SK-N-SH (cell line): ENCODE data around the gene IL1RAP. TPM values are rescaled to one million over a fixed set of nuclear protein-coding genes. Genes with fewer than 3 reads are reported as not detected.

Experiments
- CTCF ChIA-PET: fragments of 300-600, 350-600 bp; formaldehyde crosslinking; extraction: SDS; loops from one replicate; lab custom pipeline; 2021; lab: Yijun Ruan, JAX
- POLR2A ChIA-PET: fragments of 350-600 bp; sonication (Branson Sonifier 250); formaldehyde crosslinking; extraction: SDS; loops from one replicate; lab custom pipeline; 2020; ENCODE audit warnings: antibody characterized with exemption, inconsistent platforms; lab: Yijun Ruan, JAX
- DNase-seq: peaks from one replicate; pipeline ENCODE4 v3.0.0; 2012
- H2AFZ ChIP-seq: fragments of 200-600 bp; sonication (generic); 2 replicates; pipeline ENCODE4 v1.8.1; 2016; ENCODE audit warnings: antibody characterized with exemption, mild to moderate bottlenecking, low read depth
- H3F3A ChIP-seq: fragments of 200-600 bp; sonication (generic); replicated peaks from 2 replicates; pipeline ENCODE3; 2016; ENCODE audit warnings: antibody characterized with exemption, mild to moderate bottlenecking; ENCODE audit not compliant: insufficient read depth
- H3K27ac ChIP-seq, 2 experiments: fragments of 200-500 bp in 1 of 2; fragments of 200-600 bp in 1 of 2; sonication (Bioruptor generic) in 1 of 2; sonication (generic), shearing (Covaris generic) in 1 of 2; 2 replicates each; pipeline versions ENCODE4 v1.5.1 to v1.6.1; 2014 to 2016; ENCODE audit warnings: low read depth in 2 of 2, inconsistent platforms in 1 of 2, low read length in 1 of 2, mild to moderate bottlenecking in 1 of 2, mixed read lengths in 1 of 2
- H3K27me3 ChIP-seq: fragments of 200-600 bp; sonication (generic), shearing (Covaris generic); 2 replicates; pipeline ENCODE4 v1.6.1; 2016; ENCODE audit warnings: mixed run types; ENCODE audit not compliant: insufficient read depth
- H3K36me3 ChIP-seq, 2 experiments: fragments of 200-500 bp in 1 of 2; fragments of 200-600 bp in 1 of 2; sonication (Bioruptor generic) in 1 of 2; sonication (generic) in 1 of 2; replicated peaks in 1 of 2; 2 replicates each; pipeline versions ENCODE3 to v1.5.1; 2014 to 2016; ENCODE audit warnings: low read length in 1 of 2, mild to moderate bottlenecking in 1 of 2; ENCODE audit not compliant: insufficient read depth in 2 of 2, control insufficient read depth in 1 of 2
- H3K4me1 ChIP-seq, 2 experiments: fragments of 200-500 bp in 1 of 2; fragments of 200-600 bp in 1 of 2; sonication (Bioruptor generic) in 1 of 2; sonication (generic), shearing (Covaris generic) in 1 of 2; 2 replicates each; pipeline versions ENCODE4 v1.5.1 to v1.6.1; 2014 to 2016; ENCODE audit warnings: low read depth in 1 of 2, low read length in 1 of 2, mixed run types in 1 of 2; ENCODE audit not compliant: insufficient read depth in 2 of 2, control insufficient read depth in 1 of 2
- H3K4me2 ChIP-seq: fragments of 200-600 bp; sonication (generic), shearing (Covaris generic); 2 replicates; pipeline ENCODE4 v1.6.1; 2017; ENCODE audit warnings: mixed run types
- H3K4me3 ChIP-seq, 2 experiments: fragments of 200-500 bp in 1 of 2; fragments of 200-600 bp in 1 of 2; sonication (Bioruptor generic) in 1 of 2; sonication (generic), shearing (Covaris generic) in 1 of 2; 2 replicates each; pipeline versions ENCODE4 v1.5.1 to v1.8.1; 2014 to 2016; ENCODE audit warnings: low read depth in 2 of 2, inconsistent platforms in 1 of 2, low read length in 1 of 2, mild to moderate bottlenecking in 1 of 2, mixed read lengths in 1 of 2, moderate library complexity in 1 of 2
- H3K79me2 ChIP-seq: fragments of 200-600 bp; sonication (generic); 2 replicates; pipeline ENCODE4 v1.8.1; 2017; ENCODE audit warnings: mild to moderate bottlenecking; ENCODE audit not compliant: insufficient read depth
- H3K9ac ChIP-seq: fragments of 200-600 bp; sonication (generic); 2 replicates; pipeline ENCODE4 v1.6.1; 2017; ENCODE audit warnings: mixed run types
- H3K9me2 ChIP-seq: fragments of 200-600 bp; sonication (generic); 2 replicates; pipeline ENCODE4 v1.6.1; 2017; ENCODE audit warnings: mixed run types
- H3K9me3 ChIP-seq: fragments of 200-600 bp; sonication (generic); 2 replicates; pipeline ENCODE4 v1.6.1; 2017; ENCODE audit warnings: mixed run types, mild to moderate bottlenecking, moderate library complexity
- H4K20me1 ChIP-seq: fragments of 200-600 bp; sonication (generic); 2 replicates; pipeline ENCODE4 v1.6.1; 2017; ENCODE audit warnings: mild to moderate bottlenecking, mixed run types; ENCODE audit not compliant: insufficient read depth
- CHD2 ChIP-seq: fragments of 150-350 bp; IDR thresholded peaks from 2 replicates; pipeline ENCODE4 v1.6.1; 2018; ENCODE audit warnings: low read length; ENCODE audit not compliant: partially characterized antibody
- ELF1 ChIP-seq: IDR thresholded peaks from 2 replicates; pipeline ENCODE4 v1.4.0; 2012
- EP300 ChIP-seq, 2 experiments: IDR thresholded peaks; 2 replicates each; pipeline versions ENCODE4 v1.4.0 to v1.6.1; 2012; ENCODE audit warnings: borderline replicate concordance in 1 of 2, low read depth in 1 of 2, low read length in 1 of 2
- FOSL2 ChIP-seq: IDR thresholded peaks from 2 replicates; pipeline ENCODE4 v1.4.0; 2012; ENCODE audit warnings: low read depth, mild to moderate bottlenecking, moderate library complexity, borderline replicate concordance
- GABPA ChIP-seq: IDR thresholded peaks from 2 replicates; pipeline ENCODE4 v1.4.0; 2012; ENCODE audit warnings: low read depth, mild to moderate bottlenecking
- GATA2 ChIP-seq: sonication (generic); formaldehyde crosslinking; IDR thresholded peaks from 2 replicates; pipeline ENCODE4 v1.5.0; 2020; ENCODE audit warnings: mild to moderate bottlenecking, missing genetic modification reagents
- MEF2A ChIP-seq: IDR thresholded peaks from 2 replicates; pipeline ENCODE4 v1.4.0; 2012; ENCODE audit warnings: low read depth, borderline replicate concordance
- NFIC ChIP-seq: IDR thresholded peaks from 2 replicates; pipeline ENCODE4 v1.4.0; 2012; ENCODE audit warnings: borderline replicate concordance
- NRF1 ChIP-seq: IDR thresholded peaks from 2 replicates; pipeline ENCODE4 v1.6.1; 2012; ENCODE audit warnings: low read depth, mild to moderate bottlenecking, low read length
- PBX3 ChIP-seq: IDR thresholded peaks from 2 replicates; pipeline ENCODE4; 2012
- RAD21 ChIP-seq: IDR thresholded peaks from 2 replicates; pipeline ENCODE4 v1.6.1; 2012; ENCODE audit warnings: mild to moderate bottlenecking, low read length
- REST ChIP-seq: IDR thresholded peaks from 2 replicates; pipeline ENCODE4 v1.6.1; 2012; ENCODE audit warnings: mild to moderate bottlenecking, low read depth, low read length, moderate library complexity
- RFX5 ChIP-seq: IDR thresholded peaks from 2 replicates; pipeline ENCODE4 v1.6.1; 2012; ENCODE audit warnings: mild to moderate bottlenecking, improper control_type of control experiment, low read length
- RXRA ChIP-seq: IDR thresholded peaks from 2 replicates; pipeline ENCODE4 v1.4.0; 2012; ENCODE audit warnings: low read depth, mild to moderate bottlenecking, borderline replicate concordance
- SIN3A ChIP-seq: IDR thresholded peaks from 2 replicates; pipeline ENCODE4 v1.6.1; 2012; ENCODE audit warnings: low read depth, mild to moderate bottlenecking, low read length, moderate library complexity, borderline replicate concordance
- SMC3 ChIP-seq: IDR thresholded peaks from 2 replicates; pipeline ENCODE4 v1.6.1; 2012; ENCODE audit warnings: low read depth, low read length, improper control_type of control experiment
- TAF1 ChIP-seq: IDR thresholded peaks from 2 replicates; pipeline ENCODE4 v1.6.1; 2012; ENCODE audit warnings: low read depth, mild to moderate bottlenecking, low read length, moderate library complexity, borderline replicate concordance
- TCF12 ChIP-seq: IDR thresholded peaks from 2 replicates; pipeline ENCODE4 v1.4.0; 2012
- TEAD4 ChIP-seq: IDR thresholded peaks from 2 replicates; pipeline ENCODE4 v1.4.0; 2012; ENCODE audit warnings: mild to moderate bottlenecking, borderline replicate concordance; ENCODE audit not compliant: insufficient read depth
- polyA plus RNA-seq, 3 experiments: library from polyadenylated mRNA; depleted of rRNA; stranded (reverse); fragments of >200 nt; gene quantifications; 2 replicates each; pipeline ENCODE4 v1.2.3, GENCODE V29; 2012

Gene IL1RAP
- polyA plus RNA-seq, 1 of the 3 experiments (the other 2 are of a cell fraction) = 7.6 TPM

GRCh38 chr3:190696777-190697501, 183.1 kb downstream of the IL1RAP start (continued):
- no peak for TF ChIP-seq PBX3
- TF ChIP-seq TCF12 = no peak
- no peak for TF ChIP-seq EP300 (IDR thresholded peaks at IDR 0.05; ENCODE audit: borderline replicate concordance in 1 of 2, low read depth in 1 of 2, low read length in 1 of 2)

- H4K20me1 ChIP-seq = no peaks in the 10 kb centered on the region
- H3K9me3 ChIP-seq = no peaks in the 10 kb centered on the region
- H3K9ac ChIP-seq = no peak overlapping the region
- DNase-seq = no peak
- no peaks in the 10 kb centered on the region for H3F3A ChIP-seq
- H3K4me3 ChIP-seq = peak overlapping the region in 1 of 2 experiments; percentile 38; a peak in 1 of 4 replicates
- H2AFZ ChIP-seq = no peak overlapping the region
- H3K27me3 ChIP-seq = no peaks in the 10 kb centered on the region; the same call in 1 of the 2 replicates
- no peaks in the 10 kb centered on the region for H3K9me2 ChIP-seq
- ChIA-PET POLR2A (no interaction called here), CTCF (interaction anchor here (0.7 to 1.2 kb wide), 6 partner anchors 9 to 737 kb away, joined by 3 to 5 read pairs (median 4); no protein-coding TSS in a partner anchor)
- no peaks in the 10 kb centered on the region for H3K79me2 ChIP-seq
- no peaks in the 10 kb centered on the region for H3K36me3 ChIP-seq
- no peak overlapping the region for H3K27ac ChIP-seq
- peaks cover 0 to 25% of the 10 kb centered on the region in 2 experiments; a peak in 2 of 4 replicates for H3K4me1 ChIP-seq
- H3K4me2 ChIP-seq = no peak overlapping the region
- TF ChIP-seq TEAD4 (no peak), NFIC (no peak), RAD21 (no peak), CHD2 (no peak), TCF12 (no peak), GATA2 (CRISPR knock-in tag) (no peak), SMC3 (no peak), GABPA (no peak), SIN3A (no peak), RXRA (no peak), PBX3 (no peak), NRF1 (no peak), ELF1 (no peak), MEF2A (no peak), REST (no peak), TAF1 (no peak), RFX5 (no peak), FOSL2 (no peak), EP300 (IDR thresholded peaks at IDR 0.05; ENCODE audit: borderline replicate concordance in 1 of 2, low read depth in 1 of 2, low read length in 1 of 2) (no peak)
Measured at GRCh38 chr3:190697502-190697830, 183.6 kb downstream of the IL1RAP start.
